Right lobe of liver (tissue), 6 donors: Measurements from ENCODE around the gene C14orf132. TPM values are rescaled to one million over a fixed set of nuclear protein-coding genes. Genes with fewer than 3 reads are reported as not detected.

Source experiments
- ATAC-seq, 4 donors: fragments of 200-7000 bp; cut with Tn5 transposase; one replicate each; pipeline ENCODE4 v1.9.1; 2020; ENCODE audit warnings: mild to moderate bottlenecking in 4 of 4, moderate library complexity in 4 of 4
- DNase-seq, 3 donors: peaks; one replicate each; pipeline ENCODE4 v3.0.0-alpha.2; 2020
- H3K27ac ChIP-seq, 3 donors: fragments of 200-600 bp; one replicate each; pipeline ENCODE4 v1.8.0; 2022
- H3K27me3 ChIP-seq, 2 donors: fragments of 200-600 bp; one replicate each; pipeline ENCODE4 v1.8.0; 2022
- H3K36me3 ChIP-seq, 4 donors: fragments of 200-600 bp; sonication (generic) in 1 of 4; one replicate each; pipeline versions ENCODE4 v1.5.1 to v1.8.0; 2017 to 2022; ENCODE audit warnings: control low read depth in 1 of 4
- H3K4me1 ChIP-seq, 4 donors: fragments of 200-600 bp; sonication (generic) in 1 of 4; one replicate each; pipeline versions ENCODE4 v1.5.1 to v1.8.0; 2017 to 2022; ENCODE audit warnings: control low read depth in 1 of 4
- H3K4me3 ChIP-seq, 3 donors: fragments of 200-600 bp; one replicate each; pipeline ENCODE4 v1.8.0; 2022
- H3K9me3 ChIP-seq, 4 donors: fragments of 200-600 bp; sonication (generic) in 1 of 4; one replicate each; pipeline versions ENCODE4 v1.5.1 to v1.8.0; 2017 to 2022; ENCODE audit warnings: control low read depth in 1 of 4
- POLR2A ChIP-seq: fragments of 450-650 bp; IDR thresholded peaks from one replicate; pipeline ENCODE4 v1.6.1; 2017; ENCODE audit warnings: antibody characterized with exemption, mild to moderate bottlenecking
- WGBS: methylation state at CpG from one replicate; pipeline ENCODE4 v1.1.6; 2018; ENCODE audit warnings: low coverage, low lambda C conversion rate; ENCODE audit not compliant: insufficient coverage; ENCODE audit errors: missing lambda C conversion rate; 5-methylcytosine and 5-hydroxymethylcytosine counted together
- intact Hi-C, 2 donors: fragments of 100-400 bp; cut with DNase I; formaldehyde crosslinking; loops; one replicate each; pipeline versions ENCODE4 v1.11.2 to v1.14.1; 2022
- total RNA-seq, 6 experiments: library from RNA; depleted of rRNA in 2 of 6; stranded (reverse); fragments of >200 nt in 2 of 6; fragmentation: NEBNext Ultra II Directional in 3 of 6; extraction: Animal tissue kit (Norgen Biotek cat#: 25700) in 3 of 6; gene quantifications; one replicate each; pipeline versions ENCODE4 v1.1.0 to v1.2.4, GENCODE V29; 2016 to 2023
- TF ChIP-seq, protein P1 (sequence below), 4 donors: fragments of 200-600 bp in 3 of 4; fragments of 450-650 bp in 1 of 4; IDR thresholded peaks; one replicate each; pipeline versions ENCODE4 v1.5.1 to v1.8.0; 2016 to 2022; ENCODE audit warnings: antibody characterized with exemption in 4 of 4, mild to moderate bottlenecking in 2 of 4
- donor health status: DM: no; HTN: yes; CAD: no.
- donor health status: DM: no; HTN: no; CAD: no.
- donor health status: DM: no; HTN: no; CAD: no.
- donor health status: DM: no; HTN: yes; CAD: no.
- donor health status: DM: no; HTN: yes; CAD: no.

Gene C14orf132
- total RNA-seq, 6 experiments from 2014 or later = 1.7 to 6.9 (median 3.3) TPM

DNA sequence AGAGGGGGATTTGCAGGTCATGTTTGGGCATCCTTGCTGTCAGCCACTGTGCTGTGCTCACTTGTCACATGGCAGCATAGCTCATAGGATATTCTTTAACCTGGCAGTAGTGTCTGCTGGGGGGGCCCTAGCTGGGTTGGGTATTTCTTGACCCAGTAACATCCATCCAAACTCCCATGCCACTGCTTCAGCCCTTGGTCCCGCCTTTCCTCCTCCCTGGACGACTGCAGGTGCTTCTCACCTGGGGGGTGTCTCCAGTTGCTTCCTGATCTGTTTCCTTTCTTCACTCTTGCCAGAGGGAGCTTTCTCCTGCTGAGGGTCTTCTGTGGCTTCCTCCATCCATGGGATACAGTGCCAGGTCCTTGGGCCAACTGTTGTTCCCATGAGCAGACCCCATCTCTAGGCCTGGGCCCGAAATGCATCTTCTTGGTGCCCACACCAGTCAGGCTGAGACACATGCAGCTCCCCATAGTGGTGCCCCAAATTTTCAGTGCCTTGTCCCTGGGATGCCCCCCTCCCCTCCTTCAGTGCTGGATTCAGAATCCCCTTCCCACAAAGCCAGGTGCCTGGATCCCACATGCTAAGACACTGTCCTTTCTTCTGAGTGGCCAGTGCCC, 20.5 kb downstream of the C14orf132 start:
- 100% methylated on average over 1 of the region's 3 CpGs for WGBS
- ATAC-seq (no peak), DNase-seq (no peak)
- TF ChIP-seq POLR2A = no peak
- TF ChIP-seq, protein P1, sequence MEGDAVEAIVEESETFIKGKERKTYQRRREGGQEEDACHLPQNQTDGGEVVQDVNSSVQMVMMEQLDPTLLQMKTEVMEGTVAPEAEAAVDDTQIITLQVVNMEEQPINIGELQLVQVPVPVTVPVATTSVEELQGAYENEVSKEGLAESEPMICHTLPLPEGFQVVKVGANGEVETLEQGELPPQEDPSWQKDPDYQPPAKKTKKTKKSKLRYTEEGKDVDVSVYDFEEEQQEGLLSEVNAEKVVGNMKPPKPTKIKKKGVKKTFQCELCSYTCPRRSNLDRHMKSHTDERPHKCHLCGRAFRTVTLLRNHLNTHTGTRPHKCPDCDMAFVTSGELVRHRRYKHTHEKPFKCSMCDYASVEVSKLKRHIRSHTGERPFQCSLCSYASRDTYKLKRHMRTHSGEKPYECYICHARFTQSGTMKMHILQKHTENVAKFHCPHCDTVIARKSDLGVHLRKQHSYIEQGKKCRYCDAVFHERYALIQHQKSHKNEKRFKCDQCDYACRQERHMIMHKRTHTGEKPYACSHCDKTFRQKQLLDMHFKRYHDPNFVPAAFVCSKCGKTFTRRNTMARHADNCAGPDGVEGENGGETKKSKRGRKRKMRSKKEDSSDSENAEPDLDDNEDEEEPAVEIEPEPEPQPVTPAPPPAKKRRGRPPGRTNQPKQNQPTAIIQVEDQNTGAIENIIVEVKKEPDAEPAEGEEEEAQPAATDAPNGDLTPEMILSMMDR (IDR thresholded peaks at IDR 0.05) = no peak
- Histone ChIP-seq H3K4me3 (no peak overlapping the region), H3K36me3 (no peaks in the 10 kb centered on the region), H3K27ac (no peak overlapping the region), H3K4me1 (peaks cover 0 to 5% (median 0%) of the 10 kb centered on the region in 4 donors), H3K27me3 (no peaks in the 10 kb centered on the region), H3K9me3 (no peaks in the 10 kb centered on the region)
- intact Hi-C loops = no loop called here

DNA sequence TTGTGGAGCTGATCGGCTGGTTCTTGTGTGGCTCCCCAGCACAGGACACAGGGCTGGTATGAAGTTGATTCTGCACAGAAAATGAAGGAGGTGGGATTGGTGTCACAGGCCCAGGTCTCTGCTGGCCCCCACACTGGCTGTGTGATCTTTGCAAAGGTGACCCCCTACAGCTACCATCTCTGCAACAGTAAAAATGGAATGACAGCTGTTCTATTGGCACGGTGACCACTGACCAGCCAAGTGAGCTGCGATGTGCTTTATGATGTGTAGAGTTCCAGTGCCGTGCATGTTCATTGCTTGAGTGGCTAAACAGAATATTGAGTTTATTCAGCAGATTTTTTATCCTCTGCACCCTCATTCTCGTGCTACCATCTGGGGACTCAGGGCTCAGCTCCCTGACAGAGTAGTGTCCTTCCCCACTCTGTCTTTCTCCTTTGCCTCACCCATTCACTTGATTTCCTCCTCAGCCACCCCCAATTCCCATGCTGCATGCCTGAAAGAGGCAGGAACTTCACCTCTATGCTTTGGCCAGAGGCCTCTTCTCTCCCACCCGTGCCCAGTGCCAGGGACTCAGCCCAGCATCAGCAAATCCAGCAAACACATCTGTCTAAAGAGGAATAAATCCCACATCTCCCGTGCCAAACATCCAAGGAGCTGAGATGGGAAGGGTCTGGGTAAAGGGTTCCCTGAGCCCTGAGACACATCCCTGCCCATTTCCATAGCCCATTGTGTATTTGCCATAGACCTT, 21.2 kb downstream of the C14orf132 start:
- Histone ChIP-seq H3K4me1 (peaks cover 0 to 5% (median 0%) of the 10 kb centered on the region in 4 donors), H3K9me3 (no peaks in the 10 kb centered on the region), H3K27me3 (no peaks in the 10 kb centered on the region), H3K36me3 (no peaks in the 10 kb centered on the region), H3K27ac (no peak overlapping the region), H3K4me3 (no peak overlapping the region)
- WGBS = 83% methylated on average over 5 of the region's 7 CpGs
- ATAC-seq (no peak), DNase-seq (no peak)
- TF ChIP-seq, protein P1 (IDR thresholded peaks at IDR 0.05) = no peak
- TF ChIP-seq POLR2A = no peak
- intact Hi-C loops = no loop called here

DNA sequence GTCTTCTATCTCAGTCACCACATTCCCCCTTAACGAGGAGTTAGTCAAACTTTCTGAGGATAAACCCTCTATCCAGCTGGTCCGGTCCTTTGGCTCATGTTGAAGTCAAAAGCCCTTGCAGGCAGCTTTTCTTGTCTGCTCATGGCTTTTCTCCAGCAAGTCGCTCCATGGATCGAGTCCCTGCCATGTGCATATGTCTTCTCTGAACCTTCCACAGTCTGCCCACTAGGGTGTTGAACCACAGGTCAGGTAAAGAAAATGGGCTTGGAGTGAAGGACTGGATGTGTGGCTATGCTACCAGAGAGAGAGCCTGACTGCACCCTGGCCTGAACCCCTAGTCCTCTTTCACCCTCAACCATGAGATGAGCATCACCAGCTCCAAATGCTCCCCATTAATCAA, 22.8 kb downstream of the C14orf132 start:
- Histone ChIP-seq H3K27me3 (no peaks in the 10 kb centered on the region), H3K9me3 (no peaks in the 10 kb centered on the region), H3K4me1 (peaks cover 0 to under 1% (median 0%) of the 10 kb centered on the region in 4 donors), H3K36me3 (no peaks in the 10 kb centered on the region), H3K4me3 (no peak overlapping the region), H3K27ac (no peak overlapping the region)
- DNase-seq (peak in 1 of 3 donors; percentile 8), ATAC-seq (no peak)
- WGBS = 93% methylated on average over 4 of the region's 4 CpGs
- intact Hi-C loops = no loop called here
- no peak for TF ChIP-seq POLR2A
- TF ChIP-seq, protein P1 (IDR thresholded peaks at IDR 0.05) = no peak

DNA sequence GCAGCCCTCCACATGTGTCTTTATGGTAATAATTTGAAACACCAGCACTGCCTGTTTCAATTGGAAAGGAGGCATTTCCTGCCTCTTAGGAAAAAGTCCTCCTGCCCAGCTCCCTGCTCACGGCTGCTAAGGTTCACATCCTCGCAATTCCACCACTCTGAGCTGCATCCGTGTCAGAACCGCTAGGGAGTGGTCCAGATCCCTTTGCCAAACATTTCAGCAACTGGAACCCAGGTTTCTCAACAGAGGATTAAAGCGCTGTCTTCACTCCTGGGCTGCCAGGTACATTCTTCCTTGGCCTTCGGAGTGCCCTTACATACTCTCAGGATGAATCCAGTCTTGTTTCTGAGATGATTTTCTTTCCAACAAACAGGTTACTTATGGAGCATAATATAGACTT, 23.3 kb downstream of the C14orf132 start:
- WGBS = 86% methylated on average over 6 of the region's 6 CpGs

More for the DNA sequence above, 23.3 kb downstream of the C14orf132 start:
- intact Hi-C loops = no loop called here
- no peak for TF ChIP-seq POLR2A
- TF ChIP-seq, protein P1 (IDR thresholded peaks at IDR 0.05) = no peak
- no peaks in the 10 kb centered on the region for H3K36me3 ChIP-seq
- ATAC-seq = no peak
- no peaks in the 10 kb centered on the region for H3K9me3 ChIP-seq
- DNase-seq = peak in 1 of 3 donors; percentile 22
- no peak overlapping the region for H3K27ac ChIP-seq
- no peaks in the 10 kb centered on the region for H3K27me3 ChIP-seq
- no peaks in the 10 kb centered on the region for H3K4me1 ChIP-seq
- no peak overlapping the region for H3K4me3 ChIP-seq
